LNCAP (cell line): ENCODE results near the gene HDAC1.

ENCODE experiments used
- CTCF ChIP-seq: fragments of 450-650 bp; IDR thresholded peaks from 2 replicates; pipeline ENCODE4 v1.5.1; 2017; ENCODE audit warnings: mild to moderate bottlenecking

The HDAC1 gene

GRCh38 chr1:32269744-32270143 is 22.1 kb upstream of the HDAC1 start:
- TF ChIP-seq CTCF = no peak

GRCh38 chr1:32272557-32273390 is 19.1 kb upstream of the HDAC1 start:
- no peak for TF ChIP-seq CTCF

GRCh38 chr1:32273391-32274208 is 18.3 kb upstream of the HDAC1 start:
- no peak for TF ChIP-seq CTCF

- no peak for TF ChIP-seq CTCF
Measured at GRCh38 chr1:32274646-32275340, 17.1 kb upstream of the HDAC1 start.

- TF ChIP-seq CTCF = no peak
Measured at GRCh38 chr1:32275424-32275823, 16.5 kb upstream of the HDAC1 start.

GRCh38 chr1:32276032-32276782 is 15.7 kb upstream of the HDAC1 start:
- TF ChIP-seq CTCF = no peak

GRCh38 chr1:32285658-32286057 is 6.2 kb upstream of the HDAC1 start:
- no peak for TF ChIP-seq CTCF
